HG03558 (cell line): ENCODE measurements around the gene TRIM74.
"Not testable (repeated sequence)": the region's sequence is repeated elsewhere in the genome, so short reads cannot be mapped to it uniquely, and the experiment has no call there.

Experiments
- ATAC-seq: cut with Tn5 transposase; IDR thresholded peaks from one replicate; pipeline ENCODE4 v1.9.1; 2021; ENCODE audit warnings: moderate number of reproducible peaks; ENCODE audit not compliant: unreplicated experiment; ENCODE audit errors: extremely low read depth

TRIM74 gene

GRCh38 chr7:72968980-72969516, at the start of gene TRIM74:
Gene TRIM74, minus strand, starts transcription at chr7:72969466. Its CDS starts 3,309 bp downstream, at chr7:72966157.
- not testable (repeated sequence) for ATAC-seq

GRCh38 chr7:73006491-73006890, 37.2 kb upstream of the TRIM74 start:
- ATAC-seq, result not testable (repeated sequence)

- ATAC-seq, result not testable (repeated sequence)
Measured at GRCh38 chr7:73005693-73006447, 36.6 kb upstream of the TRIM74 start.

- not testable (repeated sequence) for ATAC-seq
Measured at GRCh38 chr7:73005356-73005692, 36.1 kb upstream of the TRIM74 start.

- ATAC-seq, result not testable (repeated sequence)
Measured at GRCh38 chr7:72997887-72998468, 28.7 kb upstream of the TRIM74 start.

GRCh38 chr7:72997447-72997846, 28.2 kb upstream of the TRIM74 start:
- ATAC-seq, result not testable (repeated sequence)

- ATAC-seq, result not testable (repeated sequence)
Measured at GRCh38 chr7:72995484-72995883, 26.2 kb upstream of the TRIM74 start.

GRCh38 chr7:72990146-72990913, 21.1 kb upstream of the TRIM74 start:
- ATAC-seq, result not testable (repeated sequence)

- ATAC-seq, result not testable (repeated sequence)
Measured at GRCh38 chr7:72982084-72982483, 12.8 kb upstream of the TRIM74 start.

- ATAC-seq, result not testable (repeated sequence)
Measured at GRCh38 chr7:72980382-72980781, 11.1 kb upstream of the TRIM74 start.

- ATAC-seq, result not testable (repeated sequence)
Measured at GRCh38 chr7:72976434-72976833, 7.2 kb upstream of the TRIM74 start.

GRCh38 chr7:72975656-72976286, 6.5 kb upstream of the TRIM74 start:
- not testable (repeated sequence) for ATAC-seq

- ATAC-seq, result not testable (repeated sequence)
Measured at GRCh38 chr7:72974781-72975180, 5.5 kb upstream of the TRIM74 start.

- not testable (repeated sequence) for ATAC-seq
Measured at GRCh38 chr7:72971505-72971904, 2.2 kb upstream of the TRIM74 start.

- ATAC-seq, result not testable (repeated sequence)
Measured at GRCh38 chr7:72969688-72970087, 422 bp upstream of the TRIM74 start.

- ATAC-seq, result not testable (repeated sequence)
Measured at GRCh38 chr7:72966892-72967291, 2.4 kb downstream of the TRIM74 start.

- ATAC-seq, result not testable (repeated sequence)
Measured at GRCh38 chr7:72965186-72965975, 3.9 kb downstream of the TRIM74 start.

- ATAC-seq, result not testable (repeated sequence)
Measured at GRCh38 chr7:72963056-72963455, 6.2 kb downstream of the TRIM74 start.

GRCh38 chr7:72961346-72961650, 8.0 kb downstream of the TRIM74 start:
- not testable (repeated sequence) for ATAC-seq
